Renal cortical epithelial cell (primary cell): Measurements from ENCODE around the gene CCS. TPM values are rescaled to one million over a fixed set of nuclear protein-coding genes. Genes with fewer than 3 reads are reported as not detected.
"Not testable (repeated sequence)": the region's sequence is repeated elsewhere in the genome, so short reads cannot be mapped to it uniquely, and the experiment has no call there.

Source experiments
- DNase-seq: peaks from one replicate; pipeline ENCODE4 v3.0.0-alpha.2; 2011; ENCODE audit warnings: low read depth
- total RNA-seq: library from RNA; depleted of rRNA; stranded (reverse); fragments of >200 nt; gene quantifications from 2 replicates; pipeline ENCODE4 v1.2.3, GENCODE V29; 2014

Gene CCS
- total RNA-seq, 1 donor from 2014 or later, result 23.8 TPM

GRCh38 chr11:66591175-66591574, 1.8 kb upstream of the CCS start:
- no peak for DNase-seq

- DNase-seq, result no peak
Measured at GRCh38 chr11:66593303-66593635, 284 bp downstream of the CCS start.

GRCh38 chr11:66593650-66594049, 665 bp downstream of the CCS start:
- no peak for DNase-seq

- DNase-seq, result peak; percentile 21
Measured at GRCh38 chr11:66595245-66595904, 2.4 kb downstream of the CCS start.

- no peak for DNase-seq
Measured at GRCh38 chr11:66598993-66599392, 6.0 kb downstream of the CCS start.

GRCh38 chr11:66600219-66600618, 7.2 kb downstream of the CCS start:
- no peak for DNase-seq

GRCh38 chr11:66600631-66601233, 7.7 kb downstream of the CCS start:
- no peak for DNase-seq

GRCh38 chr11:66603072-66603471, 10.1 kb downstream of the CCS start:
- no peak for DNase-seq

GRCh38 chr11:66604155-66604554, 11.2 kb downstream of the CCS start:
- no peak for DNase-seq

- not testable (repeated sequence) for DNase-seq
Measured at GRCh38 chr11:66606608-66607007, 13.6 kb downstream of the CCS start.

GRCh38 chr11:66607126-66607834, 14.3 kb downstream of the CCS start:
- DNase-seq, result peak; percentile 90

GRCh38 chr11:66609721-66610617, 17.0 kb downstream of the CCS start:
- DNase-seq, result no peak

- DNase-seq, result no peak
Measured at GRCh38 chr11:66612458-66612857, 19.5 kb downstream of the CCS start.

- DNase-seq, result no peak
Measured at GRCh38 chr11:66614073-66614472, 21.1 kb downstream of the CCS start.

GRCh38 chr11:66616379-66617154, 23.6 kb downstream of the CCS start, which contains the start of gene RBM14:
TSS of gene RBM14 (plus strand) at chr11:66616630. CDS start at chr11:66616721, 91 bp downstream.
- DNase-seq, result peak; percentile 97

- no peak for DNase-seq
Measured at GRCh38 chr11:66617155-66617834, 24.3 kb downstream of the CCS start.

- peak; percentile 74 for DNase-seq
Measured at GRCh38 chr11:66619080-66619554, 26.1 kb downstream of the CCS start.

- DNase-seq, result no peak
Measured at GRCh38 chr11:66624450-66624849, 31.5 kb downstream of the CCS start.

- DNase-seq, result no peak
Measured at GRCh38 chr11:66625041-66625751, 32.2 kb downstream of the CCS start.

GRCh38 chr11:66625752-66626149, 32.8 kb downstream of the CCS start:
- DNase-seq, result no peak
